HG03520 (cell line): Measurements from ENCODE around the gene MMP17.

Source experiments
- ATAC-seq: cut with Tn5 transposase; IDR thresholded peaks from one replicate; pipeline ENCODE4 v1.9.1; 2021; ENCODE audit warnings: mild to moderate bottlenecking, moderate library complexity; ENCODE audit not compliant: unreplicated experiment

MMP17 gene

GRCh38 chr12:131847456-131847855, 19.3 kb downstream of the MMP17 start:
- ATAC-seq: no peak

GRCh38 chr12:131848753-131849152, 20.6 kb downstream of the MMP17 start:
- no peak for ATAC-seq

- ATAC-seq: no peak
Measured at GRCh38 chr12:131849700-131850553, 21.7 kb downstream of the MMP17 start.

DNA sequence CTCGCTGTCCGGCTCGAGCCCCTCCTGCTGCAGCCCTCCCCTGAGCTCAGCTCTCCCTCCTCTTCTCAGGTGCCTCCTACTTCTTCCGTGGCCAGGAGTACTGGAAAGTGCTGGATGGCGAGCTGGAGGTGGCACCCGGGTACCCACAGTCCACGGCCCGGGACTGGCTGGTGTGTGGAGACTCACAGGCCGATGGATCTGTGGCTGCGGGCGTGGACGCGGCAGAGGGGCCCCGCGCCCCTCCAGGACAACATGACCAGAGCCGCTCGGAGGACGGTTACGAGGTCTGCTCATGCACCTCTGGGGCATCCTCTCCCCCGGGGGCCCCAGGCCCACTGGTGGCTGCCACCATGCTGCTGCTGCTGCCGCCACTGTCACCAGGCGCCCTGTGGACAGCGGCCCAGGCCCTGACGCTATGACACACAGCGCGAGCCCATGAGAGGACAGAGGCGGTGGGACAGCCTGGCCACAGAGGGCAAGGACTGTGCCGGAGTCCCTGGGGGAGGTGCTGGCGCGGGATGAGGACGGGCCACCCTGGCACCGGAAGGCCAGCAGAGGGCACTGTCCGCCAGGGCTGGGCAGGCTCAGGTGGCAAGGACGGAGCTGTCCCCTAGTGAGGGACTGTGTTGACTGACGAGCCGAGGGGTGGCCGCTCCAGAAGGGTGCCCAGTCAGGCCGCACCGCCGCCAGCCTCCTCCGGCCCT, 22.8 kb downstream of the MMP17 start:
- no peak for ATAC-seq

GRCh38 chr12:131851741-131852550, 23.8 kb downstream of the MMP17 start:
- no peak for ATAC-seq

- no peak for ATAC-seq
Measured at GRCh38 chr12:131852551-131853299, 24.5 kb downstream of the MMP17 start.

DNA sequence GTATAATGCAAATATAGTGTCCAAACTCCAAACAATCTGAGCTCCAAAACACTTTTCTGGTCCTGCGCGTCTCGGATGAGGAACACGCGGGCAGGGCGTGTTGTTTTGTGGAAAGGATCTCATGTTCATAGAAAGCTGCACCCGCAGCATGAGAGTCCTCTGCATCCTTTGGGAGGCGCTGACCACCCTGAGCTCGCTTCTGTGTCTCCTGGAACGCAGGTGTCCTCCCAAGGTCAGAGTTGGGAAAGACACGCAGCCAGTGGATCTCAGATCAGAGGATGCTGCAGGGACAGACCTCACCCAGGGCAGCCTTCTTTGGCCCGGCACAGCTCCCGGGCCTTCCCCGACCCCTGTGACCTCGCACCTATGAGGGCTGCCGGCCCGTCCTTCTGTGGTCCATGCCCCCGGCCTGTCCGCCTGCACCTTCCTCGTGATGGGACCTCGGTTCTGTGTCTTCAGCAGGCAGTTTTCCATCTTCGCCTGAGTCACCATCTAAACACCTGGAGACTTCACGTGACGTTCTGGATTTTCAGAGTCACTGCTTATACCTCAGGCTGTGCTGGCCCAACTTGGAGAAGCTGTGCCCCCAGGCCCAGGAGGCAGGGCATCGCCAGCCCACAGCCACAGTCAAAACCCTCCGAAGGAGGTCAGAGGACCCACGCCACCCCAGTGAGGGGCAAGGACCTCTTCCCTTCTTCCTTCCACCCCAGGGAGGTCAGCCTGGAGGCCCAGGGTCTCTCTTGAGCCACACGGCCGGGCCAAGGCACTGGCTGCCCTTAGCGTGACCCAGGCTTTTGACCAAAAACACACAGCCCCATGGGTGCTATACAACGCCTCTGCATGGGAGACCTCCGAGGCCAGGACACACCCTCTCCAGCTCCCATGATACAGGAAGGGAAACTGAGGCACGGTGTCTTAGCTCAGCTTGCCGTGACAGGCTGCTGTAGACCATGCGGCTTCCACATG, 25.9 kb downstream of the MMP17 start:
- ATAC-seq: no peak

GRCh38 chr12:131854861-131855476, 26.8 kb downstream of the MMP17 start:
- ATAC-seq: no peak

GRCh38 chr12:131855521-131856142, 27.4 kb downstream of the MMP17 start:
- ATAC-seq: no peak

DNA sequence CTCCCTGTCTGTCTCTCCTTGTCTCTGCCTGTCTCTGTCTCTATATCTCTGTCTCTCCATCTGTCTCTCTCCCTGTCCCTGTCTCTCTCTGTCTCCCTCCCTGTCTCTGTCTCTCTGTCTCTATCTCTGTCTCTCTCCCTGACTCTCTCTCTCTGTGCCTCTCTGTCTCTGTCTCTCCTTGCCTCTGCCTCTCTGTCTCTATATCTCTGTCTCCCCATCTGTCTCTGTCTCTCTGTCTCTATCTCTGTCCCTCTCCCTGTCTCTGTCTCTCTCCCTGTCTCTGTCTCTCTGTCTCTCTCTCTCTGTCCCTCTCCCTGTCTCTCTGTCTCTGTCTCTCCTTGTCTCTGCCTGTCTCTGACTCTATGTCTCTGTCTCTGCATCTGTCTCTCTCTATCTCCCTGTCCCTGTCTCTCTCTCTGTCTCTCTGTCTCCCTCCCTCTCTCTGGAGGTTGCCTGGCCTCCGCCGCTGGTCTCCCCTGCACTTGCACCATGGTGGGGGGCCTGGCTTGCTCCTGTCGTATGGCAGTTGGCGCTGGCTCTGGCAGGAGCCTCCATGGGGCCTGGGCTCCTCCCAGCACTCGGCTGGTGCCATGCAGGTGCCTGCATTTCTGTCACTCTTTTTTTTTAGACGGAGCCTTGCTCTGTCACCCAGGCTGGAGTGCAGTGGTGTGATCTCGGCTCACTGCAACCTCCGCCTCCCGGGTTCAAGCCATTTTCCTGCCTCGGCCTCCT, 28.3 kb downstream of the MMP17 start:
- ATAC-seq: no peak

GRCh38 chr12:131857908-131858850, 30.0 kb downstream of the MMP17 start:
- no peak for ATAC-seq

- ATAC-seq: no peak
Measured at GRCh38 chr12:131860472-131861260, 32.5 kb downstream of the MMP17 start.

- no peak for ATAC-seq
Measured at GRCh38 chr12:131861261-131862083, 33.3 kb downstream of the MMP17 start.

- ATAC-seq: no peak
Measured at GRCh38 chr12:131862084-131862441, 33.9 kb downstream of the MMP17 start.

DNA sequence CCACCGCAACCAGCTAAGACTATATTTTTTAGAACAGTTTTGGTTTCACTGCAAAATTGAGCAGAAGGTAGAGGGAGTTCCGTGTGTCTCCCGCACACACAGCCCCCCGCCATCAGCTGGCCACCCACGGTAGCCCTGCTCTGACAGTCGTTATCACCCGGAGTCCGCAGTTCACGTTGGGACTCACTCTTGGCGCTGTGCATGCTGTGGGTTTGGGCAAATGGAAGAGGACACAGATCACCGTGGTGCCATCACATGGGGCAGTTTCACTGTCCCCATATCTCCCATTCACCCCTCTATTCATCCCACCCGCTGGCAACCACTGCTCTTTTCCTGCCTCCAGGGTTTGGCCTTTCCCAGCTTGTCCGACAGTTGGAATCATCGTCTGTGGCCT, 34.4 kb downstream of the MMP17 start:
- no peak for ATAC-seq
